Keratinocyte (primary cell): ENCODE data around the gene CYP39A1. TPM values are rescaled to one million over a fixed set of nuclear protein-coding genes. Genes with fewer than 3 reads are reported as not detected.

Experiments
- DNase-seq: peaks from one replicate; pipeline ENCODE4 v3.0.0-alpha.2; 2011; ENCODE audit warnings: low read depth, missing footprints, low spot score
- FAIRE-seq: peaks from 2 replicates; lab custom pipeline; 2011; peaks lifted over from hg19 to GRCh38; lab: Jason Lieb, UNC
- H2AFZ ChIP-seq: 2 replicates; pipeline ENCODE4 v1.6.0; 2012; ENCODE audit warnings: low read length, control low read depth, inconsistent platforms; ENCODE audit not compliant: control insufficient read depth
- H3K27ac ChIP-seq: 2 replicates; pipeline ENCODE4 v1.5.1; 2011; ENCODE audit warnings: low read length; ENCODE audit not compliant: control insufficient read depth, insufficient read depth
- H3K27me3 ChIP-seq: 3 replicates; pipeline ENCODE4 v1.6.0; 2011; ENCODE audit warnings: low read length; ENCODE audit not compliant: control insufficient read depth, insufficient read depth; ENCODE audit errors: extremely low read depth
- H3K36me3 ChIP-seq, 2 experiments: 2 replicates in 1 of 2; 3 replicates in 1 of 2; pipeline ENCODE4 v1.5.1; 2011; ENCODE audit warnings: low read length in 2 of 2, mild to moderate bottlenecking in 1 of 2; ENCODE audit not compliant: control insufficient read depth in 2 of 2, insufficient read depth in 2 of 2; ENCODE audit errors: extremely low read depth in 1 of 2
- H3K4me1 ChIP-seq: 3 replicates; pipeline ENCODE4 v1.5.1; 2011; ENCODE audit warnings: low read length; ENCODE audit not compliant: control insufficient read depth, insufficient read depth; ENCODE audit errors: extremely low read depth
- H3K4me2 ChIP-seq: 3 replicates; pipeline ENCODE4 v1.6.0; 2011; ENCODE audit warnings: low read depth, low read length; ENCODE audit not compliant: control insufficient read depth, insufficient read depth; ENCODE audit errors: extremely low read depth
- H3K4me3 ChIP-seq, 3 experiments: fragments of 200-600 bp in 1 of 3; sonication (generic) in 1 of 3; 2 replicates in 2 of 3; 3 replicates in 1 of 3; pipeline ENCODE4 v1.5.1; 2011 to 2016; ENCODE audit warnings: low read length in 3 of 3, mild to moderate bottlenecking in 3 of 3, control low read depth in 2 of 3, inconsistent platforms in 1 of 3, low read depth in 1 of 3, mixed read lengths in 1 of 3, mixed run types in 1 of 3, moderate library complexity in 1 of 3; ENCODE audit not compliant: control insufficient read depth in 2 of 3, insufficient read depth in 2 of 3; ENCODE audit errors: extremely low read depth in 1 of 3
- H3K79me2 ChIP-seq: 2 replicates; pipeline ENCODE4 v1.6.0; 2012; ENCODE audit warnings: low read length; ENCODE audit not compliant: control insufficient read depth, insufficient read depth
- H3K9ac ChIP-seq: 3 replicates; pipeline ENCODE4 v1.6.0; 2011; ENCODE audit warnings: low read length; ENCODE audit not compliant: control insufficient read depth, insufficient read depth; ENCODE audit errors: extremely low read depth
- H3K9me1 ChIP-seq: 3 replicates; pipeline ENCODE4 v1.6.0; 2011; ENCODE audit warnings: low read length; ENCODE audit not compliant: control insufficient read depth, insufficient read depth; ENCODE audit errors: extremely low read depth
- H3K9me3 ChIP-seq: 2 replicates; pipeline ENCODE4 v1.5.1; 2012; ENCODE audit warnings: low read depth, low read length; ENCODE audit not compliant: control insufficient read depth
- H4K20me1 ChIP-seq: 3 replicates; pipeline ENCODE4 v1.6.0; 2011; ENCODE audit warnings: low read length; ENCODE audit not compliant: control insufficient read depth, insufficient read depth; ENCODE audit errors: extremely low read depth
- CTCF ChIP-seq, 3 experiments: IDR thresholded peaks in 1 of 3; conservative IDR thresholded peaks in 1 of 3; optimal IDR thresholded peaks in 1 of 3; 2 replicates in 2 of 3; 3 replicates in 1 of 3; pipeline versions ENCODE3 to v1.5.1; 2011; ENCODE audit warnings: low read length in 3 of 3, mild to moderate bottlenecking in 3 of 3, moderate library complexity in 2 of 3, control low read depth in 1 of 3, inconsistent platforms in 1 of 3; ENCODE audit not compliant: insufficient read depth in 2 of 3; ENCODE audit errors: extremely low read depth in 1 of 3
- EZH2 ChIP-seq: IDR thresholded peaks from one replicate; pipeline ENCODE4 v1.6.1; 2012; ENCODE audit warnings: inconsistent platforms, mild to moderate bottlenecking, low read length, moderate library complexity
- dilution Hi-C: fragments of 300-500 bp; cut with MboI; formaldehyde crosslinking; loops from one replicate; pipeline ENCODE4 v1.7.0; 2020; ENCODE audit warnings: low sequenced_read_pairs; ENCODE audit not compliant: extremely low pct_ligation_motif_present
- polyA plus RNA-seq, 5 experiments: library from polyadenylated mRNA; depleted of rRNA in 3 of 5; stranded (reverse) in 3 of 5; stranded (forward) in 1 of 5; unstranded in 1 of 5; fragments of >200 nt; gene quantifications; 1 replicate in 1 of 5; 2 replicates in 3 of 5; 3 replicates in 1 of 5; pipeline versions ENCODE4 v1.2.1 to v1.2.3, GENCODE V29; 2011 to 2012; ENCODE audit warnings: missing spikeins in 2 of 5, low read depth in 1 of 5, low replicate concordance in 1 of 5

CYP39A1 gene
- polyA plus RNA-seq, 1 donor (not counting 4 experiments of a cell fraction or from before 2014, with no cell fraction given) = 1.6 TPM

- H3K4me3 ChIP-seq = no peak overlapping the region
- H2AFZ ChIP-seq = no peak overlapping the region
- no peaks in the 10 kb centered on the region for H4K20me1 ChIP-seq
- dilution Hi-C loops = no loop called here
- no peak for DNase-seq
- H3K27me3 ChIP-seq = no peaks in the 10 kb centered on the region
- no peaks in the 10 kb centered on the region for H3K4me1 ChIP-seq
- no peaks in the 10 kb centered on the region for H3K9me1 ChIP-seq
- H3K27ac ChIP-seq = no peak overlapping the region
- no peaks in the 10 kb centered on the region for H3K36me3 ChIP-seq
- H3K4me2 ChIP-seq = no peak overlapping the region
- no peaks in the 10 kb centered on the region for H3K79me2 ChIP-seq
- H3K9ac ChIP-seq = no peak overlapping the region
- no peaks in the 10 kb centered on the region for H3K9me3 ChIP-seq
- no peak for FAIRE-seq
- TF ChIP-seq EZH2 = no peak
- TF ChIP-seq CTCF (optimal IDR thresholded peaks at IDR 0.05 in 1 of 3, IDR thresholded peaks at IDR 0.05 in 1 of 3, conservative IDR thresholded peaks at IDR 0.05 in 1 of 3; ENCODE audit: extremely low read depth in 1 of 3, insufficient read depth in 2 of 3, low read length in 3 of 3) = no peak
These were observed 22.9 kb downstream of the CYP39A1 start for GRCh38 chr6:46629691-46630090.

- Histone ChIP-seq H3K9ac (no peak overlapping the region), H3K4me2 (no peak overlapping the region), H4K20me1 (no peaks in the 10 kb centered on the region), H3K79me2 (no peaks in the 10 kb centered on the region), H3K36me3 (no peaks in the 10 kb centered on the region), H3K4me1 (no peaks in the 10 kb centered on the region), H3K4me3 (no peak overlapping the region), H2AFZ (no peak overlapping the region), H3K27me3 (no peaks in the 10 kb centered on the region), H3K9me3 (no peaks in the 10 kb centered on the region), H3K27ac (no peak overlapping the region), H3K9me1 (no peaks in the 10 kb centered on the region)
- DNase-seq (no peak), FAIRE-seq (no peak)
- dilution Hi-C loops = no loop called here
- TF ChIP-seq CTCF (optimal IDR thresholded peaks at IDR 0.05 in 1 of 3, IDR thresholded peaks at IDR 0.05 in 1 of 3, conservative IDR thresholded peaks at IDR 0.05 in 1 of 3; ENCODE audit: extremely low read depth in 1 of 3, insufficient read depth in 2 of 3, low read length in 3 of 3) (no peak), EZH2 (no peak)
These were observed 23.6 kb downstream of the CYP39A1 start for GRCh38 chr6:46628976-46629375.
